Mesothelial cell of epicardium (in vitro differentiated cells): ENCODE measurements around the gene MED22. TPM values are rescaled to one million over a fixed set of nuclear protein-coding genes. Genes with fewer than 3 reads are reported as not detected.

Experiments
- DNase-seq, 2 experiments: peaks; one replicate each; pipeline ENCODE4 v3.0.0; 2021; ENCODE audit warnings: low spot score in 2 of 2; ENCODE audit not compliant: unreplicated experiment in 2 of 2
- H3K27ac Mint-ChIP-seq: 2 replicates; pipeline ENCODE4 v1.8.0; 2021; ENCODE audit warnings: mixed read lengths
- H3K27me3 Mint-ChIP-seq: 2 replicates; pipeline ENCODE4 v1.8.0; 2021; ENCODE audit warnings: low read depth, mixed read lengths
- H3K36me3 Mint-ChIP-seq: 2 replicates; pipeline ENCODE4 v1.8.0; 2021; ENCODE audit warnings: mixed read lengths
- H3K4me1 Mint-ChIP-seq: 2 replicates; pipeline ENCODE4 v1.8.0; 2021; ENCODE audit warnings: mixed read lengths
- H3K4me3 Mint-ChIP-seq: 2 replicates; pipeline ENCODE4 v1.8.0; 2021; ENCODE audit warnings: mild to moderate bottlenecking, moderate library complexity, mixed read lengths
- H3K9me3 Mint-ChIP-seq: 2 replicates; pipeline ENCODE4 v1.8.0; 2021; ENCODE audit warnings: mixed read lengths
- total RNA-seq: library from RNA; stranded (reverse); gene quantifications from 3 replicates; pipeline ENCODE4 v1.2.1, GENCODE V29; 2021
- TF ChIP-seq, protein P1 (sequence below): fragments of 200-600 bp; sonication (generic); IDR thresholded peaks from one replicate; pipeline ENCODE4 v1.5.0; 2021; ENCODE audit warnings: antibody characterized with exemption; ENCODE audit not compliant: unreplicated experiment

The MED22 gene
- total RNA-seq, 1 donor from 2014 or later: 35.1 TPM

DNA sequence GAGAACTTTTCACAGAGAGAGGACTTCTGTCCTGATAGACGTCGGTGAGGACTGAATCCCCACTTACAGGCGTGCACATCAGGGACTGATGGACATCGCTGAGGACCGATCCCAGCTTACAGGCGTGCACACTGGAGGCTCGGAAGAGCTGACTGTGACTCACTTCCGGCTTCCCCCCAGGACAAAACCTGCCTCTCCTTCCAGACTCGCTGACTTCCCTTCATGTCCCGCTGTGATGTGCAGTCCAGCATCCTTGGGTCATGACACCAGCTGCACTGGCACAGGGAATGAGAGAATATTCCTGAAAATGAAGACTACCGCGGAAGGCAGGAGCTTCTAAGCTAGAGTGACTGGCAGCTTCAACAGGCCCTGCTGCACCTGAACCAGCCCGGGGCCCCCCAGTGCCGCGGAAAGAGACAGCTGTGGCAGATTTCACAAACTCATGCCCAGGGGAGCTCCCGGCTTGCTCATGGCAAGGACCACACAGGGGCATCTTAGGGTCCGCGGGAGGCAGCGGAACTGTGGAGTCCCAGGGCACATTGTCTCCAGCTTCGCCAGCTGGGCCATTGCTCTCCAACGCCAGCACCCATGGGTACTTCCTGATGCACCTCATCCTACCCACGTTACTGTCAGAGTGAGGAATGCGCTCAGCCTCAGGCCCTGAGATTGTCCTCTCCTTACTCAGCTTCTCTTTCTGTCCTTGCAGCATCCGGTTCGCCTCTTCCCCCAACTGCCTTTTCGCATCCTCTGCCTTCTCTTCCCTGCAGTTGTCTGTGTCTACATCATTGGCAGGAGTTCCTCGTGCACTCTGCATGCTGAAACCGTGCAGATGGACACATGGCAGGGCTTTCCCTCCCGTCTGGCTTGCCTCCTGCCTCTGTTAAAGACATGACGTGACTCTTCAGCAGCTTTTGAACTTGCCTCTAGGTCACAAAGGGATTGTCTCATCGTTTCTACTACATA lies 41.4 kb downstream of the MED22 start:
- peaks cover 9% of the 10 kb centered on the region for H3K9me3 Mint-ChIP-seq
- DNase-seq: no peak
- H3K27me3 Mint-ChIP-seq: peaks cover 26% of the 10 kb centered on the region
- TF ChIP-seq, protein P1, sequence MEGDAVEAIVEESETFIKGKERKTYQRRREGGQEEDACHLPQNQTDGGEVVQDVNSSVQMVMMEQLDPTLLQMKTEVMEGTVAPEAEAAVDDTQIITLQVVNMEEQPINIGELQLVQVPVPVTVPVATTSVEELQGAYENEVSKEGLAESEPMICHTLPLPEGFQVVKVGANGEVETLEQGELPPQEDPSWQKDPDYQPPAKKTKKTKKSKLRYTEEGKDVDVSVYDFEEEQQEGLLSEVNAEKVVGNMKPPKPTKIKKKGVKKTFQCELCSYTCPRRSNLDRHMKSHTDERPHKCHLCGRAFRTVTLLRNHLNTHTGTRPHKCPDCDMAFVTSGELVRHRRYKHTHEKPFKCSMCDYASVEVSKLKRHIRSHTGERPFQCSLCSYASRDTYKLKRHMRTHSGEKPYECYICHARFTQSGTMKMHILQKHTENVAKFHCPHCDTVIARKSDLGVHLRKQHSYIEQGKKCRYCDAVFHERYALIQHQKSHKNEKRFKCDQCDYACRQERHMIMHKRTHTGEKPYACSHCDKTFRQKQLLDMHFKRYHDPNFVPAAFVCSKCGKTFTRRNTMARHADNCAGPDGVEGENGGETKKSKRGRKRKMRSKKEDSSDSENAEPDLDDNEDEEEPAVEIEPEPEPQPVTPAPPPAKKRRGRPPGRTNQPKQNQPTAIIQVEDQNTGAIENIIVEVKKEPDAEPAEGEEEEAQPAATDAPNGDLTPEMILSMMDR: no peak
- H3K4me1 Mint-ChIP-seq: no peaks in the 10 kb centered on the region
- H3K27ac Mint-ChIP-seq: no peak overlapping the region
- no peak overlapping the region for H3K4me3 Mint-ChIP-seq
- H3K36me3 Mint-ChIP-seq: no peaks in the 10 kb centered on the region

DNA sequence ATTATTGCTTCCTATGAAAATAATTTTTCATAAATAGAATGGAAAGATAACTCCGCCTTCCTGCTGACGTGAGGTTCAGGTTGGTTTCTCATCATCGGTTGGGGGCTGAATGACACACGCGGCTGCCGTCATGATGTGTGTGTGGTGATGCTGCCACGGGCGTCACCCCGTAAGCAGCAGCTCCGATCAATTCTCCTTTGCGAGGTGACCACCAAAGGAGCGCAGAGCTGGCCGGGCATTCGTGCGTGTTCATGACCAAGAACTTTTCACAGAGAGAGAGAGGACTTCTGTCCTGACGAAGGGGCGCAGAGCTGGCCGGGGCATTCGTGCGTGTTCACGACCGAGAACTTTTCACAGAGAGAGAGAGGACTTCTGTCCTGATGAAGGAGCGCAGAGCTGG lies 42.2 kb downstream of the MED22 start:
- H3K4me3 Mint-ChIP-seq: no peak overlapping the region
- no peaks in the 10 kb centered on the region for H3K4me1 Mint-ChIP-seq
- TF ChIP-seq, protein P1: no peak
- H3K9me3 Mint-ChIP-seq: peaks cover 9% of the 10 kb centered on the region
- DNase-seq: no peak
- H3K36me3 Mint-ChIP-seq: no peaks in the 10 kb centered on the region
- no peak overlapping the region for H3K27ac Mint-ChIP-seq
- H3K27me3 Mint-ChIP-seq: peaks cover 26% of the 10 kb centered on the region

DNA sequence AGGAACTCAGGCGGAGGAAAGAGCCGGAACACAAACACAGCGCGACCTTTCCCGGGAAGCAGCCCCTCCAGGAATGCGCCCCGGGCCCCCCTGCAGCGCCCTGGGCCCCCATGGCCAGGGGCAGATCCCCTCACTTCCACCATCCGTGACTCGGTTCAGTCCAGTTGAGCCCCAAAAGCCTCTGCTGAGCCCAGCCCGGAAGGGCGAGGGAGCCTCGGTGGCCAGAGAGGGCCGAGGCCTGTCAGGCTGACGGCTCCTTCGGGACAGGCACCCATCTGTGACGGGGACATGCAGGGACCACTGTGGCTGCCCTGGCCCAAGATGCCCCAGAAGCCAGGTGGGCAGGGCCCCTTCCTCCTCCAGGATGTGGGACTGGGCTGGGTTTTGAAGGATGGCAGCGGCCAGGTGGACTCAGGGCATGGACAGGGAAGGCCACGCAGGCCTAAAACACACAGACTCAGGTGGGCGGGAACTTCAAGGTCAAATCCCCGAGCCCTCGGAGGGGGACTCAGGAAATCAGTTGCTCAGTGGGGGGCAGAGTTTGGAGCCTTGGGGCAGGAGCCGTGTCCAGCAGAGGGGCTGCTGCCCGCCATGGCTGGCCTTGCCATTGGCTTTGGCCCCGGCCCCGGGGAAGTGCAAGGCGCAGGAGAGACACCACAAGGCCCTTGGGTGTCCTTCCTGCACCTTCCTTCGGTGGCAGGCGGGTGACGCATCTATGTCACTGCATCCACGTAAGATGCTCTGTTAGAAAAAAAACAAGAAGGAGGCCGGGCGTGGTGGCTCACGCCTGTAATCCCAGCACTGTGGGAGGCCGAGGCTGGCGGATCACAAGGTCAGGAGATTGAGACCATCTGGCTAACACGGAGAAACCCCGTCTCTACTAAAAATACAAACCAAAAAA lies 43.2 kb downstream of the MED22 start:
- Mint-ChIP-seq H3K27ac (no peak overlapping the region), H3K27me3 (peaks cover 27% of the 10 kb centered on the region), H3K4me3 (no peak overlapping the region), H3K4me1 (no peaks in the 10 kb centered on the region), H3K36me3 (no peaks in the 10 kb centered on the region), H3K9me3 (peaks cover 6% of the 10 kb centered on the region)
- TF ChIP-seq, protein P1: no peak
- DNase-seq: no peak

DNA sequence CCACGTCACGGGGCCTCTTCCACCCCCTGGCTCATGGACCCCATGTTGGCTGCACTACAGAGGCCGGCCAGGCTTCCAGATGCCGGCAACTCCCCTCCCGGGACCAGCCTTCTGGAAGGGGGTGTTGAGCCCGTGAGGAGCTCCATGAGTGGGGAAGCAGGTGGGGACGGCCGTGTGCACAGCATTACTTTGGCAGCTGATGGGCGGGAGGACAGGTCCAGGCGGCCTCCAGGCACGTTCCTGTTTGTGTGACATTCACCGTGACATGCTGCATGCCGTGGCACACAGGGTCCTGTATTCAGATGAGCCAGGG lies 43.8 kb downstream of the MED22 start:
- H3K4me1 Mint-ChIP-seq: no peaks in the 10 kb centered on the region

More for the DNA sequence above, 43.8 kb downstream of the MED22 start:
- no peaks in the 10 kb centered on the region for H3K36me3 Mint-ChIP-seq
- no peak for DNase-seq
- H3K27ac Mint-ChIP-seq: no peak overlapping the region
- TF ChIP-seq, protein P1: no peak
- no peaks in the 10 kb centered on the region for H3K9me3 Mint-ChIP-seq
- peaks cover 32% of the 10 kb centered on the region for H3K27me3 Mint-ChIP-seq
- H3K4me3 Mint-ChIP-seq: no peak overlapping the region
